Measurements from ENCODE around the gene THOP1.

Gene THOP1

DNA sequence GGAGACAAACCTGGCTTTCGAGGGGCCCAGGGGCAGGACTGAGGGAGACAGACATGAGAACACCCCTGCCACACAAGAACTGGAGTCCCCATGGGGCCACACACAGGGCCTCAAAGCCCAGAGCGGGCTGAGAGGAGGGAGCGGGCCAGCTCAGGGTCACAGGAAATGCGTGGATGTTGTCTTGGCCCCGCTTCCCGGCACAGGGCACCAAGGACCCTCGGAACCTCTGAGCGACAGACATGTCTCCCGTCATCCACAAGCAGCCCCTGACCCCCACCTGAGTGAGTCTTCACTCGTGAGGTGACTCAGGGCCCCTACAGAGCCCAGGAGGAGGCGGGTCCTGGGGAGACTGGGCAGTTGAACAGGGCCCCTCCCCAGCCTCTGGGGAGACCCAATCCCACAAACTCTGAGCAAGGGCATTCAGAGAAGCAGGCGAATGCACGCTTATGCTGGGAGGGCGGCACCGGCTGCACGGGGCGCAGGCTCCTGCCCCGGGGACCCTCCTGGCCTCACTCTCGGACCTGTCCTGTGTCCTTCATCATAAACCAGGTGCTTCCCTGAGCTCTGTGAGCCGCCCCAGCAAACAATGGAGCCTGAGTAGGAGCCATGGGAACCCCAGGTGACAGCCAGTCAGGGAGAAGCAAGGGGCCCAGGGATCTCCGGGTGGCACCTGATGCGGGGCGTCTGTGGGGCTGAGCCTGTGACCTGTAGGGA lies 22.4 kb upstream of the THOP1 start:
- DNase-seq (ENCODE audit: low read depth in 3 of 3), result no peak

DNA sequence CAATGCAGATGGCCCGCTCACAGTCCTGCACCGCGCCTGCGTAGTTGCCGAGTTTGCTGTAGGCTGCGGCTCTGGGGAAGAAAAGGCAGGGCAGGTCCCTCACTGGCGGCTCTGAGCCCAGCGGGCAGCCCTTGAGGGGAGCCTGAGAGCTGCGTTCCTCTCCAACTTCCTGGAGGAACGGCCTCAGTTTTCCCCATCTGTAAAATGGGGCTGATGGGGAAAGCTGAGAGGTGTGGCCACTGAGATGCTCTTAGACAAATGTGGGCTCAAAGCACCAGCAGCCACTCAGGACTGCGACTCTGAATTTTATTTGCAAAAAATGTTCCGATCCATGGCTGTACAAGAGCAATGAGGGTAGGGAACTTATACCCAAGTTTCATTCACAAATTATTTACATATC lies 21.6 kb upstream of the THOP1 start:
- no peak for DNase-seq (ENCODE audit: low read depth in 3 of 3)

DNA sequence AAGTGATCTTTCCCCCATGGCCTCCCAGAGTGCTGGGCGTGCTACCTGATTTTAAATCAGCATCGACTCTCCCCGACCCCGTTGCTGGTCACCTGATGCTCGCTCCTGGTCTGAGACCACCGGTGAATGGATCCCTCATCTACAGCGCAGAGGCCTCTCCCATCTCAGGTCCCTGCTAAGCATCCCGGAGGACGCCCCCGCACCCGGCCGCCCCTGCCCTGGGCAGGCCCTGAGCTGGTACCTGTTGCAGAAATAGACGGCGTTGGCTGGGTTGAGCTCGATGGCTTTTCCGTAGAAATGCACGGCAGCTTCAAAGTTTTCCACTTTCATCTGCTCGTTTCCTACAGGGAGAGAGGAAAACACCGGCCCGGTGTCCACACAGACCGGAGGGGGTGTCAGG lies 20.4 kb upstream of the THOP1 start:
- no peak for DNase-seq (ENCODE audit: low read depth in 3 of 3)

- no peak for DNase-seq (ENCODE audit: low read depth in 3 of 3)
Measured at GRCh38 chr19:2765376-2765775, 19.9 kb upstream of the THOP1 start.

GRCh38 chr19:2766594-2767372 lies 18.5 kb upstream of the THOP1 start:
- DNase-seq (ENCODE audit: low read depth in 3 of 3), result no peak

- no peak for DNase-seq (ENCODE audit: low read depth in 3 of 3)
Measured at GRCh38 chr19:2767688-2768087, 17.6 kb upstream of the THOP1 start.

DNA sequence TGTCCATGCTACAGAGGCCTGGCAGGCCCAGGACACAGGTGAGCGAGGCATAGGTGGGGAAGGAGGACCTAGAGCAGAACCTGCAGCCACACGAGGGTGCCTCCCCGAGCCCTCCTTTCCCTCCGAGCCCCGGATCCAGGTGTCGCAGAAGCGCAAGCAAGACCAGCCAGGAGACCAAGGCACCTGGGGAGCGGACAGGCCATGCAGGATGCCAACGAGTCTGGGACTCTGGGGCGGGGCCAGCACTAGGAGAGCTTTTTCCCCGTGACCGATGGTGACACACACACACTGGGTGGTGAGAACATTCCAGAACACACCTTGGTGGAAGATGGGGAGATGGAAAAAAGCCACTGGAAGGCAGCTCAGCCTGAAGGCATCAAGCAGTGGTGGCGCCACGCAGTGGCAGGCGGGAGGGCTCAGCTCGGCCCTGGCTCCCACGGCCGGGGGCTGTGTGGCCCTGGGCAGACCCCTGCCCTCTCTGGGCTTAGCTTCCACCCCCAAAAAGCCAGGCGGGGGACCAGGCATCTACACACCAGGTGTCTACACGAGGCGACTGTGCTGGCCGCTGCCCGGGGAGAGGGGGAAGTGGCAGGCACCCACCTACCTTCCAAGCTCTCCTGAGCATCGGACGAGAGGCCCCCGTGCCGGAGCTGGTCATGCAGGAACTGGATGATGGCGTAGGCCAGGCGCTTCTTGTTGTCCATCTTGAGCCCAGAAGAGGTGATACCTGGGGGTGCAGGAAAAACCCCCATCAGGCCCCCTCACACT lies 16.8 kb upstream of the THOP1 start:
- DNase-seq (ENCODE audit: low read depth in 3 of 3), result no peak

- DNase-seq (ENCODE audit: low read depth in 3 of 3), result no peak
Measured at GRCh38 chr19:2769218-2769617, 16.1 kb upstream of the THOP1 start.

- DNase-seq (ENCODE audit: low read depth in 3 of 3), result no peak
Measured at GRCh38 chr19:2770055-2771013, 15.0 kb upstream of the THOP1 start.

DNA sequence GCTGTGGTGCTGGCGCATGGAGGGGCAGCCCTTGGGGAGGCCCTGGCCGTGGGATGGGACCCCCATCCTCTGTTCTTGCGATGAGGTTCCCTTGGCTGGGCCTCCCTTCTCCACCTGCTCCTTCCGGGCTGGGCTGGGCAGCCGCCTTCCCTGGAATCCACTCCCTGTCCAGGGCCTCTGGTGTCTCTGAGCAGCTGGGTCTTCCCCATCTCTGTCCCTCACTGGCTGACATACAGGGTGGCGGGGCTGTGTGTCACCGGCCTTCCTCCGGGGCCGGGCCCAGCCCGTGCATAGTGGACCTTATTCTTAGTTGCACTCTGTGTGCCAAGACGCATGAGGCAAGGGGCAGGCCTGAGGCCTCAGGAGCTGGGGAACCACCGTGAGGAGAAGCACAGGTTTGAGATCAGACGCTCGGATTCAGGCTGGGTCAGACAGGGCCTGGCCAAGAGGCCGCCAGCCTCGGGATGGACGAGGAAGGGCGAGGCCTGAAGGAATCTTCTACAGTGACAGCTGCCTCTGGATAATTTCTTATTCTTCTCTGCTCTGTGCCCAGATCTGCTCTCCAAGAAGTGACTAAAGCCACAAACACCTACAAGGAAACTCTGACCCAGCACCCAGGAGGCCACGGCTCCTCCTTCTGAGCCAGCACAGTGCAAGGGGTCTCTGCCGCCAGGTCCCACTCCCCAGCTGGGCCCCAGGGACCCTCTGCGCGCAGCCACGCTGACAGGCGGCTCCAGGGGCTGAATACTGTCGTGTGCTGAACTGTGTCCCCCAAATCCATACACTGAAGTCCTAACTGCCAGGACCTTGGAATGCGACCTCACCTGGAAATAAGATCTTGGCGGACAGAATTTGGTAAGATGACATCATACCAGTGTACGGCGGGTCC lies 13.3 kb upstream of the THOP1 start:
- DNase-seq (ENCODE audit: low read depth in 3 of 3), result no peak

DNA sequence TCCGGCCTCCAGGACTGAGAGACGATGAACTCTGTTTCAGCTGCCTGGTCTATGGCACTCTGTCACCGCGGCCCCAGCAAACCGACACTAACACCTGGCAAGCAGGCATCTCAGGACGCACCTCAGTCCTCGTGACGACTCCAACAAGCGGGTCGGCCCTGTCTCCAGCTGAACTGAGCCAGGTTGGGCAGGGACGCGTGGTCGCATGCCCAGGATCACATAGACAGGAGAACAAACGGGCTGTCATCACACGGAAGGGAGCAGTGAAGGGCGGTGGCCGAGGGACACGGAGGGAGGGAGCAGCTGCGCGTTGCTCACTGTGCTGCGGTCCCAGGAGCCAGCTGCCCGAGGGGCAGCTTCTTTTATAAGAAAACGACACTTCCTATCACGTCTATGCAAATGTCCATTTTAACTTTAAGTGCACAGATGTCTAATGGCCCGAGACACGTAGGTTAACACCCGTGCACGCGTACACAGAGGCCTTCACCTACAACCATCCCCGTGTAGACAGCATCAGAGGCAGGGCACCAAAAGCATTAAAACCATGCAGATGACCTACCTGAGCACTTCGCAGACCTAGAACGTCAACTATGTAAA lies 11.1 kb upstream of the THOP1 start:
- DNase-seq (ENCODE audit: low read depth in 3 of 3), result no peak

GRCh38 chr19:2774953-2775555 lies 10.2 kb upstream of the THOP1 start:
- DNase-seq (ENCODE audit: low read depth in 3 of 3), result no peak

- peak; percentile 35 to 73 (median 41) for DNase-seq (ENCODE audit: low read depth in 3 of 3)
Measured at GRCh38 chr19:2775556-2776430, 9.5 kb upstream of the THOP1 start.

DNA sequence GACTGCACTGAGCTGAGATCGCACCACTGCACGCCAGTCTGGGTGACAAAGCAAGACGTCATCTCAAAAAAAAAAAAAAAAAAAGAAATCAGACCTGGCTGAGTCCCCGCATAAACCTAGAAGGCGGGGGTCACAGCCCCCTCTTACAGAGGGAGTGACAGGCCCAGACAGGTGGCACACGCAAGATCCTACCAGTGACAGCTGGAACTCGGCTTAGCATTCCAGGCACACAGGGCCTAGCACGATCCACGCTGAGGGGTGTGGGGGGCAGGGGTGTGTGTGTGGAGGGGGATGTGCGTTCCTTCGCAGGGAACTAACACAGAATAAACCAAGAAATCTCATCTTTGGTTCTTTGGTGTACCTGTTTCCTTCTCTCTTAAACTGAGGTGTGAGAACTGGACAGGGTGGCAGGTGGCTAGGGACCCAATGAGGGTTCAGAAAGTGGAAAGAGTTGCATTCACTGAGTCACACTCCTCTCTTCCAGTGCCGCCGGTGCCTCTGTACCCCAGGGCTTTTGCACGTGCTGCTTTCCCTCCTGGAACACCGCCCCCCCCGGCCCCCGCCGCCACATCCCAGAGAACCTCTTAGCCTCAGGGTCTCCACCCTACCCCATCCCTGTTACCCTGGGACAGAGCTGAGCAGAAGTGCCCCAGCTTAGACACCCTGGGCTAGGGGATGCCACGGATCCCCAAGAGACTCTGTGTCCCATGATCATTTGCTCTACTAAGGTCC lies 7.2 kb upstream of the THOP1 start:
- no peak for DNase-seq (ENCODE audit: low read depth in 3 of 3)

GRCh38 chr19:2779121-2779740 lies 6.1 kb upstream of the THOP1 start:
- DNase-seq (ENCODE audit: low read depth in 3 of 3), result no peak

- no peak for DNase-seq (ENCODE audit: low read depth in 3 of 3)
Measured at GRCh38 chr19:2780284-2780683, 5.0 kb upstream of the THOP1 start.

DNA sequence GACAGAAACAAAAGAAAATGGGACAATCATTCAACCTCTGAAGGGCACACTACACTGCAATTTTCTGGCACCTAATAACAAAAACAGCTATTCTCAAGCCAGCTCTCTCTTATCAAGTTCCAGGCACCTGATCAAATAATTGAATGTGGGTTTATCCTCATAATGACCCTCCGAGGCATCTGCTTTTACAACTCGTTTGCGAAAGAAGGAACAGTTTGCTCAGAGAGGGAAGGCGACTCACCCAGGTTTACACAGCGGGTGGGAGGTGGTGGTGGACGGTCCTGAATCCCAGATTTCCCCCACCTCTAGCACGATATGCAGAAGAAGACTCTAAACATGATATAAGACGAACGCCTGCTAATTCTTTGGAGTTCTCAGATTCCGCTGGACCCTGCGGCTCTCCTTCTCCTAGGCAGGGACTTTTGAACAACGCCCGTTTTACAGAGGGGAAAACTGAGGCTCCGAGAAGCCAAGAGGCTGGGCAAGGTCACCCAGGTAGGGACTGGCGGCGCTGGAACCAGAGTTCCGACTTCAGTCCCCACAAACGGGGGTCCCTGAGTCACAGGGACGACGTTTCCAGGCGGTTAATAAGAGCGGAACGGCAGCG lies 2.9 kb upstream of the THOP1 start:
- no peak for DNase-seq (ENCODE audit: low read depth in 3 of 3)

Measured in stimulated activated CD4-positive, alpha-beta T cell treated with anti-CD3 and anti-CD28 coated beads, TNF-alpha, amount 100 ng/mL, for 24 hours (primary cell).